ENCODE measurements around the gene TUT1. TPM values are rescaled to one million over a fixed set of nuclear protein-coding genes. Genes with fewer than 3 reads are reported as not detected.

The TUT1 gene
- total RNA-seq, 1 experiment from 2014 or later, result 20.7 TPM

GRCh38 chr11:62547691-62548281, 43.5 kb downstream of the TUT1 start:
- DNase-seq, result no peak
- Histone ChIP-seq H2BK5ac (ENCODE audit: insufficient read length, low read length) (no peak overlapping the region), H3K9me3 (ENCODE audit: control insufficient read depth, low read depth, low read length) (no peaks in the 10 kb centered on the region), H3K27ac (ENCODE audit: insufficient read length, low read depth, low read length) (no peak overlapping the region), H3K4me1 (ENCODE audit: insufficient read depth, low read length) (peaks cover 4% of the 10 kb centered on the region; the same call in 1 of the 2 replicates), H3K4me2 (ENCODE audit: insufficient read depth, insufficient read length, low read length) (peak overlapping the region; percentile 66), H2AK5ac (ENCODE audit: insufficient read length, low read length) (no peak overlapping the region), H2BK20ac (ENCODE audit: low read depth, low read length, poor library complexity, severe bottlenecking) (no peak overlapping the region), H3K27me3 (ENCODE audit: insufficient read depth, low read length) (peaks cover 53% of the 10 kb centered on the region), H4K8ac (replicated peaks; ENCODE audit: insufficient read length, low read depth, low read length) (no peak overlapping the region), H3K4ac (ENCODE audit: low read depth, low read length) (no peak overlapping the region), H2BK120ac (ENCODE audit: low read depth, low read length, poor library complexity, severe bottlenecking) (no peak overlapping the region), H3T11ph (ENCODE audit: low read length) (no peak overlapping the region), H4K91ac (ENCODE audit: insufficient read length, low read depth, low read length) (no peak overlapping the region), H4K5ac (ENCODE audit: insufficient read length, low read depth, low read length) (no peak overlapping the region), H3K79me1 (ENCODE audit: insufficient read depth, low read depth, low read length, poor library complexity, severe bottlenecking) (no peaks in the 10 kb centered on the region), H3K23me2 (ENCODE audit: insufficient read length, low read depth, low read length, poor library complexity, severe bottlenecking) (peaks cover 26% of the 10 kb centered on the region), H3K23ac (ENCODE audit: insufficient read length, low read depth, low read length) (no peak overlapping the region), H3K9ac (ENCODE audit: extremely low read depth, insufficient read length, low read length) (no peak overlapping the region), H3K18ac (ENCODE audit: insufficient read length, low read depth, low read length) (no peak overlapping the region), H2BK12ac (ENCODE audit: insufficient read length, low read depth, low read length) (no peak overlapping the region), H4K20me1 (ENCODE audit: control insufficient read depth, insufficient read depth, insufficient read length) (peaks cover 2% of the 10 kb centered on the region), H2BK15ac (ENCODE audit: low read depth, low read length) (no peak overlapping the region), H3K56ac (ENCODE audit: insufficient read length, low read depth, low read length) (no peak overlapping the region), H3K14ac (ENCODE audit: insufficient read depth, low read length) (peak overlapping the region; percentile 46; the same call in 1 of the 2 replicates), H2AFZ (ENCODE audit: low read length) (no peak overlapping the region), H3K79me2 (ENCODE audit: insufficient read depth, low read length) (no peaks in the 10 kb centered on the region)
- Mint-ChIP-seq H3K9me3 (no peaks in the 10 kb centered on the region; a peak in 2 of 5 replicates), H3K4me3 (peak overlapping the region; percentile 68 to 84), H3K27me3 (ENCODE audit: low read depth) (peaks cover 82% of the 10 kb centered on the region), H3K4me1 (peaks cover 37 to 62% of the 10 kb centered on the region in 2 experiments), H3K27ac (peak overlapping the region in 1 of 3 experiments; percentile 69; a peak in 1 of 7 replicates), H3K36me3 (ENCODE audit: insufficient read depth in 1 of 3, low read depth in 3 of 3) (no peaks in the 10 kb centered on the region; a peak in 1 of 7 replicates)
- TF ChIP-seq CTCF (conservative IDR thresholded peaks at IDR 0.05), result no peak
- WGBS (ENCODE audit: extremely low coverage, insufficient read length, low lambda C conversion rate), result no CpG with 5 or more reads among the region's 8 CpGs

All from H9 (cell line).